Thymus (tissue), 11 donors: ENCODE data around the gene CFAP20DC. TPM values are rescaled to one million over a fixed set of nuclear protein-coding genes. Genes with fewer than 3 reads are reported as not detected.
"Not testable (repeated sequence)": the region's sequence is repeated elsewhere in the genome, so short reads cannot be mapped to it uniquely, and the experiment has no call there.

Experiments used
- DNase-seq, 9 donors: peaks; one replicate each; pipeline ENCODE4 v3.0.0-alpha.2; 2013; ENCODE audit warnings: low spot score in 9 of 9, low read depth in 6 of 9, missing footprints in 1 of 9
- H3K27ac ChIP-seq, 2 donors: one replicate each; pipeline ENCODE4 v1.5.1; 2013; ENCODE audit warnings: control low read depth in 1 of 2, low read depth in 1 of 2, low read length in 1 of 2, mild to moderate bottlenecking in 1 of 2, moderate library complexity in 1 of 2
- H3K27me3 ChIP-seq, 2 donors: one replicate each; pipeline ENCODE4 v1.5.1; 2013; ENCODE audit warnings: low read length in 1 of 2; ENCODE audit not compliant: control insufficient read depth in 2 of 2, insufficient read depth in 1 of 2
- H3K36me3 ChIP-seq, 2 donors: one replicate each; pipeline ENCODE4 v1.5.1; 2013; ENCODE audit warnings: low read length in 1 of 2, mild to moderate bottlenecking in 1 of 2, moderate library complexity in 1 of 2; ENCODE audit not compliant: control insufficient read depth in 2 of 2, insufficient read depth in 2 of 2
- H3K4me1 ChIP-seq, 2 donors: one replicate each; pipeline ENCODE4 v1.5.1; 2013; ENCODE audit warnings: low read length in 2 of 2; ENCODE audit not compliant: control insufficient read depth in 2 of 2, insufficient read depth in 2 of 2
- H3K4me3 ChIP-seq, 2 donors: one replicate each; pipeline ENCODE4 v1.5.1; 2013; ENCODE audit warnings: low read length in 2 of 2, control low read depth in 1 of 2, mild to moderate bottlenecking in 1 of 2
- H3K9me3 ChIP-seq, 2 donors: one replicate each; pipeline ENCODE4 v1.5.1; 2013; ENCODE audit warnings: low read length in 1 of 2, mild to moderate bottlenecking in 1 of 2; ENCODE audit not compliant: control insufficient read depth in 2 of 2, insufficient read depth in 1 of 2
- WGBS: extraction: QIAGEN DNeasy Blood & Tissue Kit; methylation state at CpG from one replicate; pipeline ENCODE4 v1.1.7; 2013; 5-methylcytosine and 5-hydroxymethylcytosine counted together
- polyA plus RNA-seq: library from polyadenylated mRNA; stranded (reverse); fragments of 200-250 nt; gene quantifications from one replicate; pipeline ENCODE4 v1.2.3, GENCODE V29; 2013
- total RNA-seq: library from RNA; stranded (reverse); fragments of 120-200 nt; gene quantifications from one replicate; pipeline ENCODE4 v1.2.4, GENCODE V29; 2013
- donor health status: healthy.

CFAP20DC gene
- total and polyA plus RNA-seq, 2 donors, result 1.0 to 1.6 TPM

DNA sequence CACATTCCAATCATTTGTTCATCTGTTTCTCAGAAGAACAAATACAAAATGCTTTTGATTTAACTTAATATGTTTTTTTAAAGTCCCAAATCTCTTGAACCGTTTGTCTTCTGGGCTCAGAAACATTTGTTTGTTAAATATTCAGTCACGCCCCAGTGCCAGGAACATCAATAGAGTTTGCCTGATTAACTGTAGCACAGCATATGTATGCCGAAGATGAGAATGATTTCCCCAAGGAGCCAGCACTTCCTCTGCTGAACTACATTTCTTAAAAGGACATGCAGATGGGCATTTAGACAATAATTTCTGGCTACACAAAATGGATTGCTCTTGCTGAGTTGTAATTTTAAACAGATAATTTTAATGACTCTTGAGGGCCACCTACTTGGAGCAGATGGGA is 191.7 kb downstream of the CFAP20DC start:
- no peaks in the 10 kb centered on the region for H3K9me3 ChIP-seq
- WGBS, result 91% methylated on average over 3 of the region's 3 CpGs
- H3K27me3 ChIP-seq, result no peaks in the 10 kb centered on the region
- H3K4me3 ChIP-seq, result no peak overlapping the region
- H3K27ac ChIP-seq, result no peak overlapping the region
- H3K4me1 ChIP-seq, result no peaks in the 10 kb centered on the region
- no peaks in the 10 kb centered on the region for H3K36me3 ChIP-seq
- DNase-seq, result no peak

DNA sequence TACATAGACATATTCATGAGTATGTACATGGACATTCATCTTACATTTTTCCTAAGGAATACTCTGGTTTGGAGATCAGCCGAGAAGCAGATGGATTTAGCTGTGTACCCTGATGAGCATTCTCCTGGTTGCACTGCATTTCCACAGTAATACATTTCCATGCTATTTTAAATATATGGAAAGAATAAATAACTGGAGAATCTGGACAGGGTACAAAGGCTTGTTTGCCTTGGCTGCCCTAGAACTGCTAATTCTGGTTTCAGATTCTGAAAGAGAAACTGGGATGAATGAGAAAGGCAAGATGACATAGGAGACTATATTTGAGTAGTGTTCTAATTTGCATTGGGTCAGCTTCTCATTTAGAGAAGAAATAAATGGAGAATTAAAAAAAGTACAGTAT is 192.4 kb downstream of the CFAP20DC start:
- no peaks in the 10 kb centered on the region for H3K9me3 ChIP-seq
- 96% methylated on average over 1 of the region's 1 CpG for WGBS
- DNase-seq, result no peak
- no peaks in the 10 kb centered on the region for H3K36me3 ChIP-seq
- no peaks in the 10 kb centered on the region for H3K4me1 ChIP-seq
- H3K4me3 ChIP-seq, result no peak overlapping the region
- H3K27ac ChIP-seq, result no peak overlapping the region
- H3K27me3 ChIP-seq, result no peaks in the 10 kb centered on the region

DNA sequence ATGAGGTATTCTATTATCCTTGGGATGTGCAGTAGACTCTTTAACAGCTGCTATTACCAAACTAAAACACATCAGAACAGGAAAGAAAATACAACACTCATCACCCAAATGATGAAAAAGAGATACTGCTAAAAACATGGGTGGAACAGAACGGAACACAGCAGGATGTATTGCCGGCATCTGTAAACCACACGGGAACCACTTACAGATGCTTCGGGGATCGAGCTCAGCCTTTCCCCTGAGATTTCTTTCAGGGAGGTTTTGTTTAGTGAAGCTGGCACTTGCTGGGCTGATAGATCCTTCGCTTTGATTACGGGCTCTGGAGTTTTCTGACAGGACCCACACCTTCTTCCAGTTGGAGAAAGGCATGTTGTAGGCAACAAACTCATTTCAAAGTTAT is 201.0 kb downstream of the CFAP20DC start:
- Histone ChIP-seq H3K27me3 (no peaks in the 10 kb centered on the region), H3K36me3 (no peaks in the 10 kb centered on the region), H3K4me3 (no peak overlapping the region), H3K4me1 (no peaks in the 10 kb centered on the region), H3K27ac (no peak overlapping the region), H3K9me3 (no peaks in the 10 kb centered on the region)
- DNase-seq, result no peak
- 81% methylated on average over 7 of the region's 7 CpGs for WGBS

DNA sequence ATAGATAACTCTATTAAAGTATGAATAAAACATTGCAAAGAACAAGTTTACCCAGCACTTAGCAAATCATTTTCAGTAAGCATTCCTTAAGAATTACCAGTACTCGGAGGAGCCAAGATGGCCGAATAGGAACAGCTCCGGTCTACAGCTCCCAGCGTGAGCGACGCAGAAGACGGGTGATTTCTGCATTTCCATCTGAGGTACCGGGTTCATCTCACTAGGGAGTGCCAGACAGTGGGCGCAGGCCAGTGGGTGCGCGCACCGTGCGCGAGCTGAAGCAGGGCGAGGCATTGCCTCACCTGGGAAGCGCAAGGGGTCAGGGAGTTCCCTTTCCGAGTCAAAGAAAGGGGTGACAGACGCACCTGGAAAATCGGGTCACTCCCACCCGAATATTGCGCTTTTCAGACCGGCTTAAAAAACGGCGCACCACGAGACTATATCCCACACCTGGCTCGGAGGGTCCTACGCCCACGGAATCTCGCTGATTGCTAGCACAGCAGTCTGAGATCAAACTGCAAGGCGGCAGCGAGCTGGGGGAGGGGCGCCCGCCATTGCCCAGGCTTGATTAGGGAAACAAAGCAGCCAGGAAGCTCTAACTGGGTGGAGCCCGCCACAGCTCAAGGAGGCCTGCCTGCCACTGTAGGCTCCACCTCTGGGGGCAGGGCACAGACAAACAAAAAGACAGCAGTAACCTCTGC is 207.6 kb downstream of the CFAP20DC start:
- not testable (repeated sequence) for DNase-seq, H3K36me3 ChIP-seq, H3K9me3 ChIP-seq, H3K4me3 ChIP-seq, H3K4me1 ChIP-seq, H3K27me3 ChIP-seq, H3K27ac ChIP-seq
- WGBS, result 95% methylated on average over 15 of the region's 34 CpGs

DNA sequence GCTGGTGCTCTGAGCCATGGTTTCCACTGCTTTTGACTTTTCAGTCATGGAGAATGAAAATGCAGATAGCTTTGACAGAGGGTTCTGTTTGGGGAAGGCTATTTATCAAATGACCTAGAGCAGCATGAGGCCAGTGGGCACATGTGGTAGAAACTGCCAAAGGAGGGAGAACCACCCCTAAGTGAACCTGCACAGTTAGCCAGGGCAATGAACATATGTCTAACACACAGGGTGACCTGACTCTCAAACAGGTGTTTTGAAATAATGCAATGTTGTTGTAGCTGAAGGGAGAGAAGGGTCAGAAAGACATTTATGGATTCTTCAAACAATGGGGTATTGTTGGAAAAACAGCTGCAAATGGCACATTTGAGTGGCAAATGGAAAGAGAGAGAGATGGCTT is 208.9 kb downstream of the CFAP20DC start:
- no peak for DNase-seq
- H3K27ac ChIP-seq, result no peak overlapping the region
- no peaks in the 10 kb centered on the region for H3K36me3 ChIP-seq
- H3K4me1 ChIP-seq, result no peaks in the 10 kb centered on the region
- no peaks in the 10 kb centered on the region for H3K9me3 ChIP-seq
- no peaks in the 10 kb centered on the region for H3K27me3 ChIP-seq
- H3K4me3 ChIP-seq, result no peak overlapping the region

DNA sequence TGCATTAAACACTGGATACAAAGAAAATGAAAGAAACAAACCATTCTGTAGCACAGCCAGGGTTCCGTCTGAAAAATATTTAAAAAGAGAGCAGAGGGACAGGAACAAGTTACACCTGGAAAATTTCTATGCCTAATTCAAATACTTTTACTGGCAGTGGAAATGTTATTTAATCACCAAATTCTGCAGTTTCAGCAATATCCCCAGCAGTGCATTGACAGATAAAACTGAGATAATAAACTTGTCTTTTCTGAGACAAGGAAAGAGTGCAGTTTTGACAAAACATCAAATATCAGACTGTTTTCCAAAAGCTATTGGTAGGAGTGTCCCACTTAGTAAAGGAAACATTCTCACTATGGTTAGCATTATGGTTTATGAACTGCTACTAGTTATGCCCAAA is 209.9 kb downstream of the CFAP20DC start:
- Histone ChIP-seq H3K27me3 (no peaks in the 10 kb centered on the region), H3K27ac (no peak overlapping the region), H3K9me3 (no peaks in the 10 kb centered on the region), H3K4me1 (no peaks in the 10 kb centered on the region), H3K36me3 (no peaks in the 10 kb centered on the region), H3K4me3 (no peak overlapping the region)
- no peak for DNase-seq
- 95% methylated on average over 1 of the region's 1 CpG for WGBS

DNA sequence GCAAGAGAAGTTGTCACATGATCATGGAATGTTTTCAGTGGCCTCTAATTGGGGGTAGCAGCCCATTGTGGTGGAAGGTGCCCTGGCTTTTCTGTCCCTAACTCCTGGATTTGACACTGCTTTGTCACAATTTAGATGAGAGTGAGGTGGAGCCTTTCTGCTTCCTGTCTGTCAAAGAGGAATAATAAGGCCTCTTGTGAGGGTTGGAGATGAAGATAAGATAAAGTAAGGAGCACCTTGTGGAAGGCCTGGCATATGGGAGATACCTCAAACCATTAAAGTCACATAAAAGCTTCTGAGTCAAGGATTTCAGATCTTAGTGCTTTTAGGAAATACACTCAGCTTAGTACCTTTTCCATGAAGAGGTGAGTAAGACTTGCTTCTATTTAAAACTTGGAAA is 210.6 kb downstream of the CFAP20DC start:
- Histone ChIP-seq H3K4me1 (no peaks in the 10 kb centered on the region), H3K9me3 (no peaks in the 10 kb centered on the region), H3K4me3 (no peak overlapping the region), H3K27ac (no peak overlapping the region), H3K27me3 (no peaks in the 10 kb centered on the region), H3K36me3 (no peaks in the 10 kb centered on the region)
- no peak for DNase-seq

DNA sequence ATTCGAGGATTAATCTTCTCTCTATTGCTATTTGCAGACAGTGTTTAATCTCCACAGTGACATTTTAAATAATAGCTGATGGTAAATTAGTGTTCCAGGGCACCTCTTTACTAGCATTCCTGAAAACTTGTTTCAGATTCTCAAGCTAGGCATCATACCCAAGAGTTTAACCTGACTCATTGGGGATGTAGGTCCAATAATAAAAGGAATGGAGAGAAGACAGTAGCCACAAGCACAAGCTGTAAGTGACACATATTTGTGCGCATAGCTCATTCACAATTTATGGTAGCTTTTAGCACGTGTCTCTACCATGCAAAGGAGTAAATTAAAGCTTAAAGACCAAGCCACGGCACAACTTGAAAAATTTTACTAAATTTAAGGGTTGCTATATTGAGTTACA is 212.0 kb downstream of the CFAP20DC start:
- Histone ChIP-seq H3K4me1 (no peaks in the 10 kb centered on the region), H3K27ac (no peak overlapping the region), H3K9me3 (no peaks in the 10 kb centered on the region), H3K4me3 (no peak overlapping the region), H3K36me3 (no peaks in the 10 kb centered on the region), H3K27me3 (no peaks in the 10 kb centered on the region)
- DNase-seq, result no peak
- 94% methylated on average over 4 of the region's 4 CpGs for WGBS

DNA sequence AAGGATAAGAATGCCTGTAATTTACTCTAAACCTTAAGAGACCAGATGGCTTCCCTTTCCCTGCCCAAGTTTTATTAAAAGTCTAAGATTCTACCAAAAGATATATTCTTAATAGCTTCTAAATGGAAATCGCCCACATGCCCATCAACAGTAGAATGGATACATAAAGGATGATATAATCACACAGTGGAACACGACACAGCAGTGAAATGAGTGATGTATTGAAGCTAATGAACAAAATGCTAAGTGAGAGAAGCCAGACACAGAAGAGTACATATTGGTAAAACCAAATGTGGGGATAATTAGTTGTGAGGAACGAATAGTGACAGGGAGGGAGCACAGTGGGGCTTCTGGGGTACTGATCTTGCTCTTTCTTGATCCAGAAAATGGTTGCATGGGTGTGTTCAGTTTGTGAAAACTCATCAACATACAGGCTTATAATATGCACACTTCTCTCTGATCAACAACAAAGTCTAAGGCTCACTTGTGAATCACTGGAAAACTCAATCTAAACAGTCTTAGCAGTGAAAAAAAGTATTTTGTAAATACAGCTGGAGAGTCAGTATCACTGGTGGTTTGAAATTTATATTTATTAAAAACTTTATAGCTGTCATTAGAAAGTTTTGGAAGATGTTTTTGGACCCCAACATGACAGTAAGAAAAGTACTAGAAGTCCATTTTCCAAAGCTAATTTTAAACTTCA is 212.5 kb downstream of the CFAP20DC start:
- no peak overlapping the region for H3K27ac ChIP-seq
- H3K9me3 ChIP-seq, result no peaks in the 10 kb centered on the region
- H3K36me3 ChIP-seq, result no peaks in the 10 kb centered on the region
- no peak overlapping the region for H3K4me3 ChIP-seq
- WGBS, result 94% methylated on average over 3 of the region's 3 CpGs
- H3K27me3 ChIP-seq, result no peaks in the 10 kb centered on the region
- no peak for DNase-seq
- no peaks in the 10 kb centered on the region for H3K4me1 ChIP-seq
